ENCODE measurements around the gene SELENOS. TPM values are rescaled to one million over a fixed set of nuclear protein-coding genes. Genes with fewer than 3 reads are reported as not detected.
A peak's percentile ranks its signal among the peaks of the same experiment; 100 is the strongest.

SELENOS gene
- total RNA-seq, 2 experiments from 2014 or later, result 43.0 to 45.7 TPM

DNA sequence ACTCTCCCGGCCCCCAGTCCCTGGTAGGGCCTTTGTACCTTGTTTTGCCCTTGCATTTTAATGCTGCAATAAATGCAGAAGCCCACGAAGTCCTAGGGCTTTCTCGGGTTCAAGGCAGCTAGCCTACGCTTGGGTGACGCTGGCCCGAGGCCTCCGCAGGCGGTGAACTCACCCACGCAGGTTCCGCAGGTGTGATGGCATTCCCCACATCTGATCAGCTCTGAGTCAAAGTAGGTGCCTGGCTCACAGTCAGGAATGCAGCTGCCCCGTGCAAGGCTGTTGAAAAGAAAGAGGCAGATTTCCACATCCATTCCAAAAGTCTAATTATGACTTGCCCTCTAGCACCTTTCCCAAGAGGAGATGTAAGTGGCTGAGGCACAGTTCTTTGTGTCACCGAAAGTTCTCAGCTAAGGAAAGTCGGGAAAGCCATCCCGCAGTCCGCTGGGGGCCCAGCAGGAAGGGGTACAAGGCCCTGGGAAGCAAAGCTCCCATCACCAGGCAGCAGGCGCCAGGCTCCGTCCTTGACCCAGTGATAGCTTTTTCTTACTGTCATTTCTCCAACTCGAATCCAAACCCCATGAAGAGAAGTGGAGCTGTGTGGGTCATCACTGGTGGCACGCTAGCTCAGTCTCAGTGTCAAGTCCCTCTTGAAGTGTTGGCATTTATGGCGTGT, 41.0 kb upstream of the SELENOS start:
- no peak overlapping the region for H3K4me3 Mint-ChIP-seq
- peaks cover 16% of the 10 kb centered on the region for H3K4me1 Mint-ChIP-seq
- H3K27ac Mint-ChIP-seq, result no peak overlapping the region
- DNase-seq, result no peak
- no peaks in the 10 kb centered on the region for H3K9me3 Mint-ChIP-seq
- H3K36me3 Mint-ChIP-seq (ENCODE audit: low read depth), result no peaks in the 10 kb centered on the region
- H3K27me3 Mint-ChIP-seq, result peaks cover 1% of the 10 kb centered on the region
- CTCF ChIA-PET, result interaction anchor here (1.1 to 3.2 kb wide), 4 partner anchors 11 to 323 kb away, joined by 3 to 31 read pairs (median 14); no protein-coding TSS in a partner anchor
- POLR2A ChIA-PET, result interaction anchor here (0.6 to 3.3 kb wide), 4 partner anchors 14 to 348 kb away, joined by 3 to 36 read pairs (median 4); partner anchors contain the start of gene SNRPA1

DNA sequence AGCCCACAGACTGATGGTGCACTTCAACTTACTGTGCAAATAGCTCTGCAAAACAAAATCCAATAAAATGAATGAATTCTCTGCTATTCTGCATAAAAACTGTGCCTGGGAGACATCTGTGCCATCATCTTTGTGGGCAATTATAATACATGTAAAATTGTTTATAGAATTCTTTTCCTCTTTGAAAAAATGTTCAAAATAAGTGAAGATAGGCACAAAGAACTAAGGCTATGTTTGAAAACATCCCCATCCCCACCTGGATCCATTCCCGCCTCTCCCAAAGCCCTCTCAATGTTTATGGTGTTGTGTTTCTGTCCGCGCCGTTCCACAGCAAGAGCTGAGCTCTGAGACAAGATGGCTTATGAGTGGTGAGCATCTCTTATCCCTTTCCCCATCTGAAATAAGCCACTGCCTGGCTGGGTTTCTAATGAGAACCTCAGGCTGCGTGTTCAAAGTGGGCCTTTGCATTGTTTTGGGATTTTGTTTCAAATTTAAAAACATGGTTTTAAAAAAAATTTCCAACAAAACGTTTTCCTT, 40.1 kb upstream of the SELENOS start:
- H3K27me3 Mint-ChIP-seq, result peaks cover 1% of the 10 kb centered on the region
- no peak overlapping the region for H3K27ac Mint-ChIP-seq
- CTCF ChIA-PET, result interaction anchor here (1.1 kb wide), 1 partner anchor 309 kb away, joined by 3 read pairs; no protein-coding TSS in a partner anchor
- no peak for DNase-seq
- H3K36me3 Mint-ChIP-seq (ENCODE audit: low read depth), result no peaks in the 10 kb centered on the region
- peaks cover 16% of the 10 kb centered on the region for H3K4me1 Mint-ChIP-seq
- no peaks in the 10 kb centered on the region for H3K9me3 Mint-ChIP-seq
- POLR2A ChIA-PET, result interaction anchor here (0.6 to 0.9 kb wide), 4 partner anchors 15 to 349 kb away, joined by 3 to 4 read pairs (median 3); partner anchors contain the start of gene SNRPA1
- no peak overlapping the region for H3K4me3 Mint-ChIP-seq

DNA sequence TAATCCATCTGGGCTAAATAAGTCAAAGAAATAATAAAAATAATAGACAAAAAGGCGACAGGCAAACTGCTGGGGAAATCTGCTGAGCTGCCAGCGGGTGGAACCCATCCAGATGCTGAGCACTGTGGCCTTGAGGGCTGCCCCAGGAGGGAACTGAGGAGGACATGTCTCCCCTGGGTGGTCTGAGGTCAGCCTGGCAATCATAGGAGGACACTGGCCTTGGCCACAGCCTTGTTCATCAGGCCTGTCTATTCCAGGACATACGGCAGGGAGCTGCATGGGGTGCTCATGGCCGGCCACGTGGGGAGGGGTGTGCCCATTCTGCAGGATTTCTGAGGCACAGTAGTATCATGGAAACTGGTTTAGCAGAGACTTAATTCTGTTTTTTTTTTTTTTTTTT, 39.2 kb upstream of the SELENOS start:
- no peaks in the 10 kb centered on the region for H3K9me3 Mint-ChIP-seq
- H3K36me3 Mint-ChIP-seq (ENCODE audit: low read depth), result no peaks in the 10 kb centered on the region
- H3K27ac Mint-ChIP-seq, result no peak overlapping the region
- CTCF ChIA-PET, result no interaction called here
- no peak overlapping the region for H3K4me3 Mint-ChIP-seq
- POLR2A ChIA-PET, result interaction anchor here (0.7 to 1.2 kb wide), 3 partner anchors 14 to 112 kb away, joined by 3 to 4 read pairs (median 3); no protein-coding TSS in a partner anchor
- peaks cover 16% of the 10 kb centered on the region for H3K4me1 Mint-ChIP-seq
- no peak for DNase-seq
- peaks cover 1% of the 10 kb centered on the region for H3K27me3 Mint-ChIP-seq

DNA sequence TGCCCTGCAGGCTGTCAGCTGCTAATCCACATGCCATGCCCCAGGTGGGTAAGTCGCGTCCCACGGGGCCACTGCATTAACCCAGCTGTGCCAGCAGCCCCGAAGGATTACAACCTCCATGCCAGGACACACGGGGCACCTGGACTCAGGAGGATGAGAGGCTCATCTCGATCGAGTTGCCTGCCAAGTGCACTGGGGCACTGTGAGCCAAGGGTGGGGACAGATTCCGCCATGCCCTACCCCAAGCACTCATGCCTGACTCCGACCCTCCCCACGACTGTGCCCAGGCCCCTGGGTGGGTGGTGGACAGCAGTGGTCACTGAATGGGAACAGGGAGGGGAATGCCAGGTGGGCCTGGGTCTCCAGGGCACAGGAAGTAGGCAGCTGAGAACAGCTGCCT, 38.5 kb upstream of the SELENOS start:
- Mint-ChIP-seq H3K9me3 (no peaks in the 10 kb centered on the region), H3K4me1 (peaks cover 10% of the 10 kb centered on the region), H3K27ac (no peak overlapping the region), H3K4me3 (no peak overlapping the region), H3K36me3 (ENCODE audit: low read depth) (no peaks in the 10 kb centered on the region), H3K27me3 (peaks cover 1% of the 10 kb centered on the region)
- DNase-seq, result no peak
- ChIA-PET CTCF (no interaction called here), POLR2A (interaction anchor here (1.2 kb wide), 1 partner anchor 23 kb away, joined by 3 read pairs; no protein-coding TSS in a partner anchor)

DNA sequence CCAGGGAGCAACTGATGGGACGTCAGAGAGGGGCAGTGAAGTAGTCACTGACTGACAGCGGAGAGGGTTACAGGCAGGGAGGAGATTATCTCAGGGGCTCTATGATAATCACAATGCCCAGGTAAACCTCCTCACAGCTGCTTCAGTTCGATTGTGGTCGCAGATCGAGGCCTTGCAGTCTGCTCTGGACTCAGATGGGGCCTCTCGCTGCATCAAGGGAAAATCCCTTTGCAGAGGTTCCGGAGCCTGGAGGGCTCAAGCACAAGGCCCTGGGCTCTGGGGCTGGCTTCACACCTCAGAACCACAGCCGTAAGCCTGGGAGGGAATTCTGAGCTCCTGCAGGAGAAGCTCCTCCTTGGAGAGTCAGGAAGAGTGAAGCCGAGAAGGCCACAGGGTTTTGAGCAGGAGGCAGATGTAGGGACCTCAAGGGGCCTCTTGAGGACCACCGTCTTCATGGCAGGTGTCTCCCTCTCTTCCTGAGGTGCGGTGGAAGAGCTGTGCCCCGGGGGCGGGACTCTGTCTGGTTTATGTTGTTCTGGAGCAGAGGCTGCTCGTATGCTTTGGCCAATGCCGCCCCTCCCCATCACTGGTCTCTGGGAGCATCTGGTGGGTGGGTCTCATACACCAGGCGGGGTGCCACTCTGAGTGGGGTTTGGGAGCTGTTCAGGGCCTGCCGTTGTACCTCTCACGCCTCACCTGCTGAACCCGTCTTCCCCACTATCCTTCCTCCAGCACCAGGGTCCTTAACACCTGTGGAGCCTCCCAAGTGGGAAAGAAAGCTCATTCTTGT, 37.2 kb upstream of the SELENOS start:
- no peaks in the 10 kb centered on the region for H3K9me3 Mint-ChIP-seq
- no peak overlapping the region for H3K4me3 Mint-ChIP-seq
- DNase-seq, result no peak
- ChIA-PET POLR2A (no interaction called here), CTCF (interaction anchor here (0.7 kb wide), 1 partner anchor 15 kb away, joined by 3 read pairs; no protein-coding TSS in a partner anchor)
- H3K27me3 Mint-ChIP-seq, result peaks cover 1% of the 10 kb centered on the region
- H3K36me3 Mint-ChIP-seq (ENCODE audit: low read depth), result no peaks in the 10 kb centered on the region
- peaks cover under 1% of the 10 kb centered on the region for H3K4me1 Mint-ChIP-seq
- no peak overlapping the region for H3K27ac Mint-ChIP-seq

DNA sequence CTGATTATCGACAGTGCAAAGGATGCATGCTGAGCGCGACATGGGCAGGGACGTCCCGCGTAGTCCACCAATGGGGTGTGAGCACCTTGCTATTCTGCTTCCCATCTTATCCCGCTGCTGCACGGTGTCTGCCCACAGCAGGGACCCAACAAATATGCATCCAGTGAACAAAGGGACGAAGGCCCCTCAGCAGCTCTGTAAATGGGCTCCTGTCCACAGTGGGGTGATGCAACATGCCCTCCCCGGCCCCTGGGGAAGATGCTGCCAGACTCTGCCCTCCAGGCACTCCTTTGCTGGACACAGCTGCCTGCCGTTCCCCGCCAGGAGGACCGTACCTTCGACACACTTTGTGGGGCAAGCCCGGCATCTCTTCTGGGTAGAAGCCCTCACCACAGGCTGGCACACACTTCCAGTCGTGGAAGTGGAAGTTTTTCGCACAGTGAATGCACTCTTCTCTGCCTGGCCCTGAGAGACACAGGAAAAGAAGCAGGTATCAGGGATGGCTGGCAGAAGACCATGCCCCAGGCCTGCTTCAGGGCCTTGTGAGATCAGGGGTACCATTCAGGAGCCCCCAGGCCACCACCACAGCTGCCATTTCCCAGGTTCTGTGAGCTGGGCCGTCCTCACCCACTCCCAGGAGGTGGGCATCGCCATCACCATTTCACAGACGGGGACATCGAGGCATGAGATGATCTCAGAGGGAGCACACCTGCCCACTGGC, 35.9 kb upstream of the SELENOS start:
- POLR2A ChIA-PET, result interaction anchor here (2.0 kb wide), 1 partner anchor 18 kb away, joined by 5 read pairs; the partner anchor contains the start of gene SNRPA1
- Mint-ChIP-seq H3K36me3 (ENCODE audit: low read depth) (no peaks in the 10 kb centered on the region), H3K27me3 (peaks cover 1% of the 10 kb centered on the region)

DNA sequence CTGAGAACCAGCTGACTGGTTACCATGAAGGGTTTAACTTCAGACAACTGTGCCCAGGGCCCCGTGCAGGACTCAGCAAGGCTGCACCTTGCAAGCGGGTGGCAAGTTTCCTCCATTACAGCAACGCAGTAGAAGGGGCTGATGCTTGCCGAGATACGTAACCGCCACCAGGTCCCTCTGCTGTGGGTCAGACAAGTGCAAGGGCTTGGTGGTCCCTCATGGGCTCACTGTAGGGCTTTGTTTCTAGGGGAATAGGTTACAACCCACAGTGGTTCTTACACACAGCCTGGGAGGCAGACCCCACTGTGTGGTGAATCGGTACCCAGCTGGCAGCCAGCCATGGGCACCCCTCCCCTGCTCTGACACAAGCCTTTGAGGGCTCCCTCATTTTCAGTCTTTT, 33.2 kb upstream of the SELENOS start:
- no peak for DNase-seq
- no peak overlapping the region for H3K4me3 Mint-ChIP-seq
- H3K4me1 Mint-ChIP-seq, result no peaks in the 10 kb centered on the region
- CTCF ChIA-PET, result interaction anchor here (1.1 kb wide), 1 partner anchor 10 kb away, joined by 5 read pairs; no protein-coding TSS in a partner anchor
- H3K9me3 Mint-ChIP-seq, result no peaks in the 10 kb centered on the region
- no peak overlapping the region for H3K27ac Mint-ChIP-seq
- H3K27me3 Mint-ChIP-seq, result no peaks in the 10 kb centered on the region
- POLR2A ChIA-PET, result no interaction called here
- no peaks in the 10 kb centered on the region for H3K36me3 Mint-ChIP-seq (ENCODE audit: low read depth)

More for the DNA sequence above, 35.9 kb upstream of the SELENOS start:
- Mint-ChIP-seq H3K4me3 (no peak overlapping the region), H3K27ac (no peak overlapping the region), H3K4me1 (no peaks in the 10 kb centered on the region), H3K9me3 (no peaks in the 10 kb centered on the region)
- CTCF ChIA-PET, result interaction anchor here (0.5 kb wide), 1 partner anchor 409 kb away, joined by 5 read pairs; no protein-coding TSS in a partner anchor
- DNase-seq, result no peak

DNA sequence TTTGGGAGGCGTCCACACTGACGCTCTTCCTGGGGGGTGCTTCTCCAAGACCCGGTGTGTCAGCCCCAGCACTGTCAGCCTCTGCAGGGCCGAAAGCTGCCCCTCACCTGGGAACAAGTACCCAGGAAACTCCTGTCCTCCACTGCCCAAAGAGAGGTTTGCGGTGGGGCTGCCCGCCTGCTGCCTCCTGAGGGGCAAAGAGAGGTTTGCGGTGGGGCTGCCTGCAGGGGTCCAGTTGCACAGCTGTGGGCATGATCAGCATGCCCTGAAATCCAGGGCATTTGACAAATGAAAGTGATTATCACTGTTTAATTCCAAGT, 32.8 kb upstream of the SELENOS start:
- no peak overlapping the region for H3K4me3 Mint-ChIP-seq
- ChIA-PET CTCF (interaction anchor here (1.1 kb wide), 1 partner anchor 11 kb away, joined by 5 read pairs; no protein-coding TSS in a partner anchor), POLR2A (no interaction called here)
- H3K27ac Mint-ChIP-seq, result no peak overlapping the region
- no peaks in the 10 kb centered on the region for H3K4me1 Mint-ChIP-seq
- no peaks in the 10 kb centered on the region for H3K27me3 Mint-ChIP-seq
- DNase-seq, result no peak
- no peaks in the 10 kb centered on the region for H3K36me3 Mint-ChIP-seq (ENCODE audit: low read depth)
- H3K9me3 Mint-ChIP-seq, result no peaks in the 10 kb centered on the region

DNA sequence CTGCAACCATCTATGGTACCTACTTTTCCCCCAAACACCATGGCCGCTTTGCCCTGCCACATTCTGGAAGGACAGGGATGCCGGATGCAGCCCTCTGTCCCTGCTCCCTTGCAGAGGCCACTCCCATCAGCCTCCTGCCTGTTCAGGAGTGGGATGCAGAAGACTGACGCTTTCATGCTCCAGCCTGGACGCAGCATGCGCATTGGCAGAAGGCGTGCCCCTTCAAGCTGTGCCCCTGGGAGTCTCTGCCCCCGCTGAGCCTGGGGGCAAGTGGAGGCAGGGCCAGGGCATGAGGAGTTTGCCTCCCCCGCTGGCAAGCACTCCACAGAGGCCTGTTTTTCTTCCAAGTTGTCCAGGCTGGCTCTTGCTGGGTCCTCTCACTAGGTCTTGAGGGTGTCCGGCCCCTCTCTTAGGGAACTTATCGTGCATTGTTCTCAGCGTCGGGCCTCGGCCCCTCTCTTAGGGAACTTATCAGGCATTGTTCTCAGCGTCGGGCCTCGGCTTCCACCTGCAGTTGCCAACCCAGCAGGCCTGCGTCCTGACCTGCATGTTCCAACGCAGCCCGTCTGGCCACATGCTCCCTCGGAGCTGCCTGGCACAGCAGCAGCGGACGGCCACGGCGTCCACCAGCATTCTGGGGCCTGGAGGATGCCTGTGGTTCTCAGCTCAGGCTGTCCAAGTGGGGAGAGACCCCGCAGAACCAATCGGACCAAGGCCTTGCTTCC, 32.3 kb upstream of the SELENOS start:
- ChIA-PET CTCF (interaction anchor here (1.1 kb wide), 1 partner anchor 11 kb away, joined by 5 read pairs; no protein-coding TSS in a partner anchor), POLR2A (no interaction called here)
- Mint-ChIP-seq H3K27me3 (no peaks in the 10 kb centered on the region), H3K27ac (no peak overlapping the region), H3K4me1 (no peaks in the 10 kb centered on the region), H3K36me3 (ENCODE audit: low read depth) (no peaks in the 10 kb centered on the region), H3K9me3 (no peaks in the 10 kb centered on the region), H3K4me3 (no peak overlapping the region)
- DNase-seq, result peak; percentile 11

DNA sequence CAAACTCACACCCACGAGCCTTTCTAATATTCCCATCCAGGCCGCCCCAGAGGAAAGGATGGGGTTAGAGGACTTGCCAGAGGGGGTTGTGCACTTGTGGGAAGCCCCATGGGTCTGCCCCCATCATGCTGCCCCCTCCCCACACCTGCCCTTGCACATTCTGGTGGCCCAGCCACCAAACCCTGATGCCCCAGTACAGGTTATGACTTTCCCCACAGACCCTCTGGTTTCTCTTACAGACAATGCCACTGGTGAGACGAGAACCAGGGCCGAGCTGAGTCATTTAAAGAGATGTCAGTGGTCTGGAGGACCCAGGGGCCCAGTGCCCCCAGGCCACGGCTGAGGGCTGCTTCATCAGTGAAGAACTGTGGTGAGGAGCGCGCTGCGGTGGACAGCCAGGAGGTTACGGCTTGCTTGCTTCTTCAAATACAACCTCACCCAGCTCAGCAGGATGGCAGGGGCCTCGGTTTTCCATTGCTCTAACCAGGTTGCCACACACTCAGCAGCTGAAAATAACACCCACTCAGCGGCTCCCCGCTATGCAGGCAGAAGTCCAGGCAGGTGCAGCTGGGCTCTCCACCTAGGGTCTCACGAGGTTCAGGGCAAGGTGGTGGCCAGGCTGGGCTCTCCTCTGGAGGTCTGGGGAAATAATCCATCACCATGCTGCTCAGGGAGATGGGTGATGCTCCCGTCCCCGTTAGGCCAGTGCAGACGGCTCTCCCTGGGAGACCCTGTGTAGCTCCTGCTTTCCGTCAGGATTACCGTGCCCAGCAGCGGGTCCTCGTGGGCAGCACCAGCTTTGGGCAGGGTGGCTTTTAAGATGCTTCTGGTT, 31.5 kb upstream of the SELENOS start:
- no peaks in the 10 kb centered on the region for H3K9me3 Mint-ChIP-seq
- H3K4me1 Mint-ChIP-seq, result no peaks in the 10 kb centered on the region
- H3K4me3 Mint-ChIP-seq, result no peak overlapping the region
- no peaks in the 10 kb centered on the region for H3K36me3 Mint-ChIP-seq (ENCODE audit: low read depth)
- ChIA-PET CTCF (interaction anchor here (1.3 kb wide), 1 partner anchor 11 kb away, joined by 3 read pairs; no protein-coding TSS in a partner anchor), POLR2A (interaction anchor here (2.3 kb wide), 1 partner anchor 14 kb away, joined by 9 read pairs; the partner anchor contains the start of gene SNRPA1)
- H3K27me3 Mint-ChIP-seq, result no peaks in the 10 kb centered on the region
- H3K27ac Mint-ChIP-seq, result no peak overlapping the region
- DNase-seq, result peak; percentile 12

DNA sequence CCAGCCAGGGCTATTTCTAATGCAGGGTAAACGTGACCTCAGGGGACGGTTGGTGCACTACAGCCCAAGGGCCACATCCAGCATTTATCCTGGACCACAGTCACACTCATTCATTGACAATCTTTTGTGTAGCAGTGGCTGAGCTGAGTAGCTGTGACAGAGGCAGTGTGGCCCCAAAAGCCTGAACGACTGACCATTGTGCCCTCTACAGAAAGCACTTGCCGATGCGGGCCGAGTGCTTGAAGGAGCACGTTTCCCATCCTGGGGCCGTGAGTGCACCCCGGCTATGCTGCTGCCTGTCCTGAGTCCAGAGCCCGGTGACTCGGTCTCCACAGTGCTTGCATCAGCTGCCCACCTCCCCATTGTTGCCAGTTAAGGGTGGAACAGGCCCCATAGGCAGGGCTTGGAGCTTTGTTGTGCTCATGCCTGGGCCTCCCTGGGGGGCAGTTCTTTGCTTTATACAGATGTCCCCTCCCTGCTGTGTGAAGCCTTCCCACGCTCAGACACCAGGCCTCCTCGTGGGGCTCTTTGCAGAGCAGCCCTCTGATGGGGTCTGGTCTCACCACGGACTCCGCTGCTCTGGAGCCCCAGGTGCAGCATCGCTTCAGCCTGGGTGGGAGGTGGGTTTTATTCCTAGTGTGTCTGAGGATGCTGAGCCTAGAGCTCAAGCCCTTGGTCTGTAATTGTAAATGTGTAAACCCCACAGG, 30.8 kb upstream of the SELENOS start:
- no peak for DNase-seq
- Mint-ChIP-seq H3K27ac (no peak overlapping the region), H3K9me3 (no peaks in the 10 kb centered on the region), H3K4me3 (no peak overlapping the region), H3K4me1 (no peaks in the 10 kb centered on the region), H3K36me3 (ENCODE audit: low read depth) (no peaks in the 10 kb centered on the region), H3K27me3 (no peaks in the 10 kb centered on the region)
- ChIA-PET CTCF (interaction anchor here (1.3 to 1.8 kb wide), 2 partner anchors 11 to 12 kb away, joined by 3 to 5 read pairs; no protein-coding TSS in a partner anchor), POLR2A (interaction anchor here (2.3 kb wide), 1 partner anchor 13 kb away, joined by 9 read pairs; the partner anchor contains the start of gene SNRPA1)
